HL-60 (cell line): Measurements from ENCODE around the gene FGD1.
A peak's percentile ranks its signal among the peaks of the same experiment; 100 is the strongest.

Experiments used
- DNase-seq, 2 experiments: peaks; one replicate each; pipeline ENCODE4 v3.0.0-alpha.2; 2010 to 2020; ENCODE audit warnings: low read depth in 1 of 2, low spot score in 1 of 2
- H3K27ac ChIP-seq: fragments of 250-450 bp; sonication (Bioruptor Pico); replicated peaks from 2 replicates; pipeline ENCODE4 v1.5.1; 2020; ENCODE audit warnings: mild to moderate bottlenecking, moderate library complexity
- H3K27me3 ChIP-seq: fragments of 250-450 bp; sonication (Bioruptor Pico); 2 replicates; pipeline ENCODE4 v1.5.1; 2021; ENCODE audit warnings: mild to moderate bottlenecking, moderate library complexity; ENCODE audit not compliant: insufficient read depth, poor library complexity, severe bottlenecking
- H3K4me3 ChIP-seq: replicated peaks from 2 replicates; pipeline ENCODE4 v1.5.1; 2011; ENCODE audit warnings: mild to moderate bottlenecking, control low read depth, low read length; ENCODE audit not compliant: insufficient read depth
- CTCF ChIP-seq: IDR thresholded peaks from one replicate; pipeline ENCODE4 v1.5.1; 2011; ENCODE audit warnings: low read length, control low read depth, inconsistent platforms; ENCODE audit not compliant: insufficient read depth
- GABPA ChIP-seq: IDR thresholded peaks from 2 replicates; pipeline ENCODE4 v1.6.1; 2012; ENCODE audit warnings: low read depth
- POLR2AphosphoS5 ChIP-seq: IDR thresholded peaks from 2 replicates; pipeline ENCODE4 v1.6.1; 2012; ENCODE audit warnings: low read depth
- REST ChIP-seq: IDR thresholded peaks from 2 replicates; pipeline ENCODE4 v1.6.1; 2012; ENCODE audit warnings: low read depth; ENCODE audit not compliant: insufficient replicate concordance
- SPI1 ChIP-seq: IDR thresholded peaks from 2 replicates; pipeline ENCODE4 v1.6.1; 2012; ENCODE audit warnings: low read depth, mild to moderate bottlenecking, borderline replicate concordance

FGD1 gene

GRCh38 chrX:54439960-54440871, 55.8 kb downstream of the FGD1 start, which contains the start of gene TSR2:
Gene TSR2 (plus strand): TSS chrX:54440404. CDS start chrX:54440422, 18 bp downstream.
- H3K27ac ChIP-seq = peak within 1 kb of the TSS; percentile 62
- TF ChIP-seq POLR2AphosphoS5 = peak; percentile 41; the same call in 1 of the 2 replicates
- TF ChIP-seq GABPA = 0 out of 2 replicates have a peak, but pooled peaks have one; percentile 15
- TF ChIP-seq SPI1 = no peak
- TF ChIP-seq REST = peak; percentile 19
- DNase-seq = peak; percentile 45 to 82
- H3K4me3 ChIP-seq = peak within 1 kb of the TSS; percentile 93
- no peaks in the 10 kb centered on the region for H3K27me3 ChIP-seq

GRCh38 chrX:54435121-54435520, 60.9 kb downstream of the FGD1 start:
- TF ChIP-seq CTCF (no peak), GABPA (no peak), POLR2AphosphoS5 (no peak), SPI1 (no peak), REST (no peak)
- Histone ChIP-seq H3K27ac (no peak overlapping the region), H3K27me3 (no peaks in the 10 kb centered on the region), H3K4me3 (no peak overlapping the region)
- no peak for DNase-seq

GRCh38 chrX:54430519-54430918, 65.5 kb downstream of the FGD1 start:
- Histone ChIP-seq H3K27me3 (no peaks in the 10 kb centered on the region), H3K27ac (no peak overlapping the region), H3K4me3 (no peak overlapping the region)
- no peak for DNase-seq
- TF ChIP-seq CTCF = no peak
- no peak for TF ChIP-seq REST
- no peak for TF ChIP-seq GABPA
- no peak for TF ChIP-seq POLR2AphosphoS5
- TF ChIP-seq SPI1 = no peak
